H1 (cell line): ENCODE measurements around the gene TNS2.

Experiments used
- CTCF ChIP-seq, 3 experiments: IDR thresholded peaks; 1 replicate in 2 of 3; 2 replicates in 1 of 3; pipeline versions ENCODE4 v1.5.1 to v1.6.1; 2011; ENCODE audit warnings: low read length in 3 of 3, mild to moderate bottlenecking in 3 of 3, inconsistent platforms in 2 of 3, low read depth in 1 of 3, moderate library complexity in 1 of 3; ENCODE audit not compliant: insufficient read depth in 1 of 3; ENCODE audit errors: control extremely low read depth in 1 of 3
- ZNF274 ChIP-seq: IDR thresholded peaks from 2 replicates; pipeline ENCODE4 v1.7.0; 2012; ENCODE audit warnings: low read length, borderline replicate concordance; ENCODE audit errors: extremely low read depth

DNA sequence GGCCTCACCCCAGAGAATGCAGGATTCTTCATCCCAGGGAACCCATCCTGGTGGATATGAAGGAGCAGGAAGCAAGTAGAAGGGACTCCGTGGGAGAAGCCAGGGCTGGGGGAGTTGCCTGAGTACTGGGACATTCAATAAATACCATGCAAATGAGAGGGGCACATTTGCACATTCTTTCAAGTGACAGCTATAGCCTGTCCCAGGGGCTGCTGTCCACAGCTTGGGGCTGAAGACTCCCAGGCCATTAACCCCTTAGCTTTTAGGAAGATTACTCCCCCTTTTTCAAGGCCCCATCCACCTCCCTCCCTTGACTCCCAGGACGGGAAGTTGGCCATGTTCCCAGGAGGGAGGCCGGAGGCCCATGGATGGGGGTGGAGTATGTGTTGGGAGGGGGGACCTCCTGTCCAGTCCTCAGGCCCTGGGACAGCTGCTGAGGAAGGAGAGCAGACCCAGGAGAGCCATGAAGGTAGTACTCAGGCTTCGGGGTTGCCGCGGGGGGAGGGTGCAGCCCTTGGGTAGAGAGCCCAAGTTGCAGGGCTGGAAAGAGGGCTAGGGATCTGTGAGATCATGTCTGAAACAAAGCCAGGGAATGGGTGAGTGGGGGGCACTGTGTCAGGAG is 974 bp upstream of the TNS2 start:
- TF ChIP-seq CTCF (IDR thresholded peaks at IDR 0.05; ENCODE audit: control extremely low read depth in 1 of 3, insufficient read depth in 1 of 3, low read depth in 1 of 3, low read length in 3 of 3) = no peak
- TF ChIP-seq ZNF274 = no peak
